GM19468 (cell line): ENCODE measurements around the gene FBXO27.
"Not testable (repeated sequence)": the region's sequence is repeated elsewhere in the genome, so short reads cannot be mapped to it uniquely, and the experiment has no call there.

Experiments
- ATAC-seq: cut with Tn5 transposase; IDR thresholded peaks from one replicate; pipeline ENCODE4 v1.9.1; 2021; ENCODE audit warnings: mild to moderate bottlenecking, moderate library complexity, moderate number of reproducible peaks; ENCODE audit not compliant: unreplicated experiment; ENCODE audit errors: extremely low read depth

FBXO27 gene

DNA sequence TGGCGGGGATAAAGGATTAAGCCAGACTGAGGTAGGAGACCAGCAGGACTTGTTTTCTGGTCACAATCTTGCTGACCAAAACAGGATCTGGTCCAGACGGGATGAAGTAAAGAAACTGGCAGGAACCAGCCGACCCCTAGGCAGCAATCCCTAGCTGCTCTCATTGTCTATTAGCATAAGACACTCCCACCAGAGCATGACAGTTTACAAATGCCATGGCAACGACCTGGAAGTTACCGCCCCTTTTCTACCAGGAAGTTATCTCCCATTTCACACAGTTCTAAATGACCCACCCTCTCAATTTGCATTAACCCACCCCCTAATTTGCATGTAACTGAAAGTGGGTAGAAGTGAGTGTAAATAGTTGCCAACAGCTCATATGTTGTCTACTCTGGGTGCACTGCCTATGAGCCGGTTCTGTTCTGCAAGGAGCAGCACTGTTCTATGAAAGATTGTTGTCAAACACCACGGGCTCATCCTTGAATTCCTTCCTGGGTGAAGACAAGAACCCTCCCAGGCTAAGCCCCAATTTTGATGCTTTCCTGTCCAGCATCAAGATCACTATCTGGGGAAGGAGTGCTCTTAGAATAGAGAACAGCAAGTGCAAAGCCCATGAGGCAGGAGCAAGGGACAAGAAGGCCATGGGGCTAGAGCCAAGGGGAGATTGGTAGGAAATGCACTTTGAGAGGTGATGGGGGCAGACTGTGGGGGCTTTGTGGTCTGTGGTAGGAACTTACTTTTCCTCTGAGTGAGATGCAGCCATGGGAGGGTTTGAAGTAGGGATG, 13.9 kb upstream of the FBXO27 start:
- no peak for ATAC-seq

DNA sequence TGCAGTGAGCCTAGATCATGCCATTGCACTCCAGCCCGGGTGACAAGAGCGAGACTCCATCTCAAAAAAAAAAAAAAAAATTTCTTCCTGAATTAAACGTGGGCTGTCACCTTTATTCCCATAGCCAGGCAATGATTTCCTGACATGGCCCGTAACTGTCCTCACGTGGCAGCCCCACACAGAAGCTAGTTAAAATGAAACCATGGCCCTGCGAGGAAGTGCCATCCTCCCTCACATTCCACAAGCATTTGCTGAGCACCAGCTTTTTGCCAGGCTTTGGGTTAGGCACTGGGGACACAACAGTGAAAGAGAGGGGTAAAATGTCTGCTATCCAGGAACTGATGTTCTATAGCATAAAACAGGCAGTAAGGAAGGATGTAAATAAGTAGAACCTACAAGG, 13.2 kb upstream of the FBXO27 start:
- no peak for ATAC-seq

DNA sequence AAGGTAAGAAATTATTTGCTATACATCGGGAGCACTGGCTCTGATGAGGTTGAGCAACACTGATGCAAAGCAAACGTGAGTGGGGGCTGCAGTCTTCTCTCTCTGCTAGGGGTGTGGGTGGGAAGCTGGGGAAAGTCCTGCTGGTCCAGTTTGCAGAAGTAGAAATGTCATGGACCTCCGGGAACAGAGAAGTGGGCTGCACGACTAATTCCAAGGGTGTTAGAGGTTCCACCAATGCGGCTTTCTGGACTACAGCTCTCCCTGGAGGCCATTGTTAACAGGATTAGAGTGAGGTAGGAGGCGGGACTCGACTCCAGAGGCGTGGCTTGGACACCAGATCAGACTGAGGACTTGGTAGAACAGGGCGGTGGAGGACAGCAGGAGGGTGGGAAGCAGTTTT, 5.7 kb upstream of the FBXO27 start:
- ATAC-seq = no peak

DNA sequence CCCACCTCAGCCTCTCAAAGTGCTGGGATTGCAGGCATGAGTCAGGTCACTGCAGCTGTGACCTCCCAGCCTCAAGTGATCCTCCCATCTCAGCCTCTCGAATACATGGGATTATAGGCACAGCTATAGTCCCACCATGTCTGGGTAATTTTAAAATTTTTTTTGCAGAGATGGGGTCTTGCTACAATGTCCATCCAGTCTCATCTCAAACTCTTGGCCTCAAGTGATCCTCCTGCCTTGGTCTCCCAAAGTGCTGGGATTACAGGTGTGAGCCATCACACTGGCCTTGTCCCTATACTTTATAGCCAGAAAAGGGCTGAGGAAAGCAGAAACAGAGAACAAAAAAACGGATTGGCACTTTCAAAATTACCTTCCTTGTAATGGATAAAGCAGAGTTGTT, 4.8 kb upstream of the FBXO27 start:
- no peak for ATAC-seq

DNA sequence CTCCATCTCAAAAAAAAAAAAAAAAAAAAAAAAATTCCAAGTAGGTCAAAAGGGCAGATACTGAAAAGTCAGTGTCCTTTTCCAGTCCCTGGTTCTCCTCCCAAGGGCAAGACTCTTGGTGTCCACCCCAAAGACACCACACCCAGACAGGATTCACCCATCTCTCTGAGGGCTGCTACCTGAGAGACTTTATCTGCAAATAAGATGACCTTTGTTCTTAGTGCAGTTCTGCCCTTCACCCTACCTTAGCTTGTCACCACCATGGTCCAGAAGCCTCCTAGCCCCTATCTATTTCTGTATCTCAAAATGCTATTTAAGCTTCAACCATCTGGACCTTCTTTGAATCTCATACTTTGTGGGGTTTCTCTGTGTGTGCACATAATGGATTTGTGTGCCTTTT, 4.2 kb upstream of the FBXO27 start:
- no peak for ATAC-seq

DNA sequence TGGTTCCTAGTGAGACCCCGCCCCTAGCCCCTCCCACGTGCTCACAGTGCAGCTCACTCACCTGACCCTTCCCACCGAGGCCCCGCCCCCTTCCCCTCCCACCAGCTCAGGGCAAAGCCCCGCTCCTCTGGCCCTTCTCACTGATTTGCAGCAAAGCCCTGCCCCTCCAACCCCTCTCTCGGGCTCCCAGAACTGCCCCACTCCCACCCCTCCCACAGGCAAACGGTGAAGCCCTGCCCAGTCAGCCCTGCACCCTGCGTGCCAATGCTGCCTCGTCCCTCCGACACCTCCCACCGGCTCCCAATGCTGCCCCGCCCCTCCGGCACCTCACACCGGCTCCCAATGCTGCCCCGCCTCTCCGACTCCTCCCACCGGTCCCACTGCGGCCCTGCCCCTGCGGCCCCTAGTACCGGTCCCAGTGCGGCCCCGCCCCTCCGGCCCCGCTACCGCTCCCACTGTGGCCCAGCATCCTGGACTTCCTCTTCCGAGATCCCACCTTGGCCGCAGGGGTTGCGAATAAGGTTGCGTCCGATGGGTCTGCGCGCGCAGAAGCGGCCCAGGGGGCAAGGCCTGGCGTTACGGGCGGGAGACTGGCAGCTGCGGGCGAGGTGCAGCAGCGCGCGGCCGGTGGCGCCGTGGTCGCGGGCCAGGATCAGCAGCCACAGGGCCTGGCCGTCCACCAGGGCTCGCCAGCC, 834 bp downstream of the FBXO27 start:
- no peak for ATAC-seq

DNA sequence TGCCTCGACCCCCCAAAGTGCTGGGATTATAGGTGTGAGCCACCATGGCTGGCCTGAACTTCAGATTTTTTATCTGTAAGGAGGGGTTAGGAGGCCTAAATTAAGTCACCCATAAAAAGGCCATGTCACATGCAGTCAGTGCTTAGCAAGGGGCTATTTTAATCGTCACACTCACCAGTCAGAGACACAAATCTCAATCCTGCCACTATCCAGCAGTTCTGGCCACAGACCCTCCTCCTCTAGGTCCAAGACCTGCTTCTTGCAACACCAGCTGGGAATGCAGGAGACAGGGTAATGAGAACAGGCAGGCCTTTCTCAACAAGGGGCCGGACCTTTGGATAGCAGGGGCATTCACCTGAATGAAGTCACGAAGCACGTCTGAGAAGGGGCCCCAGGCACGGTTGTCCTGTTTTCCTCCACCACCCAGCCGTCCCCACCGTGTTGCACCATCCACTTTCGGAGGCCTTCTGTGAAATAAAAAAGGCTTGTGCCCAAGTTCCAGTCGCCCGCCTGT, 1.4 kb downstream of the FBXO27 start:
- no peak for ATAC-seq

DNA sequence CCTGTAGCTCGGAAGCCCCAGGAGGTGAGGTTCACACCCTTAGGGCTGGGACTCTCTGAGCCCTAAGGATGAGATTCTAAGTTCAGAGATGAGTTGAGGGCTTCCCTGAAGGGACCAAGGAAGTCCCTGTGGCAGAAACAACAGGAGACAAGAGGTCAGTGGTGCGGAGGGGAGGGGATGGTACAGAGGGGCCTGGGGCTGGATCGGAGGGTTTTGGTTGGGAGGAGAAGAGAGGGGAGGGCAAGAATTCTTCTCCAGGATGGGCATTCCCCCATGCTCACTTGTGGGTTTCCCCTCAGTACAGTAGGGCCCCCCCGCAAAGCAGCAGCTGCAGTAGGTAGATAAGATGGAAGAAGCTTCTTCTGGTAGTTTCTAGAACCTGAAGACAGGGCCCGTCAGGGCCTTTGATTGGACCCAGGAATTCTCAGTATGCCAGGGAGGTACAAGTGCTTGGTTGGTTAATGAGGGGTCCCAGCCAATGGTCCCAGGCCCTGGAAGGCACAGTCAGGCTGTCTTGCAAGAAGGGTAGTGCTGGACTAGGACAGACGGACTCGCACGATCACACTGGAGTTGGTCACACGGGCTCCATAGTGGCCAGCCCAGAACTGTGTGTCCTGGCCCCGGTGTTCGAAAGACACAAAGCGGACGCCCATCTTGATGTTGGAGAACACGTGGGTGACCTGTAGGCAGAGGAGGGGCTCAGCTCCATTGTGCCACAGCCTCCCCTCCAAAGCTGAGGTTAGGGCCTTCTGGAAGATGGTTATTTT, 7.3 kb downstream of the FBXO27 start:
- no peak for ATAC-seq

DNA sequence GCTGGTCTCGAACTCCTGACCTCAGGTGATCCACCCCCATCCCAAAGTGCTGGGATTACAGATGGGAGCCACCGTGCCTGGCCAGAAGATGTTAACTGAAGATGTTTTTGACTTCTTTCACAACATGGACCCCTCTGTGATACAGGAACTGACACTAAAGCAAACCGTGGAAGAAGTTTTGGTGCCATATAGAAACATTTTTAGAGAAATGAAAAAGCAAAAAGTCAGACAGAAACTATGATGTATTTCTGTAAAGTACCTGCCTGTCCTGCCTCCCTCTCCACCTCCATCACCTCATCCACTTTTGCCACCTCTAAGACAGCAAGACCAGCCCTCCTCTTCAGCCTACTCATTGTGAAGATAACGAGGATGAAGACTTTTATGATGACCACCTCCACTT, 11.3 kb downstream of the FBXO27 start:
- ATAC-seq = no peak

DNA sequence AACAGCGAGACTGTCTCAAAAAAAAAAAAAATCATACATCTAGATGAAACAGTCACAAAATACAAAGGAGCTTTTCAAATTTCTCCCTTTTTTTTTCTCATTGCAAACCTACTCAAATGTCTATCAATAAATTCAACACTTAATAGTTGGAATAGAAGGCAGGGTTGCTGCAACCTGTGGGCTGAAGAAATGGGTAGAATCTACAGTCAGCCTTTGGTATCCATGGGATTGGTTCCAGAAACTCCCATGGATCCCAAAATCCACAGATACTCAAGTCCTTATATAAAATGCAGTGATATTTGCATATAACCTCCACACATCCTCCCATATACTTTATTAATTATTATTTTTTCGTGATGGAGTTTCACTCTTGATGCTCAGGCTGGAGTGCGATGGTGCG, 14.7 kb downstream of the FBXO27 start:
- ATAC-seq = no peak

DNA sequence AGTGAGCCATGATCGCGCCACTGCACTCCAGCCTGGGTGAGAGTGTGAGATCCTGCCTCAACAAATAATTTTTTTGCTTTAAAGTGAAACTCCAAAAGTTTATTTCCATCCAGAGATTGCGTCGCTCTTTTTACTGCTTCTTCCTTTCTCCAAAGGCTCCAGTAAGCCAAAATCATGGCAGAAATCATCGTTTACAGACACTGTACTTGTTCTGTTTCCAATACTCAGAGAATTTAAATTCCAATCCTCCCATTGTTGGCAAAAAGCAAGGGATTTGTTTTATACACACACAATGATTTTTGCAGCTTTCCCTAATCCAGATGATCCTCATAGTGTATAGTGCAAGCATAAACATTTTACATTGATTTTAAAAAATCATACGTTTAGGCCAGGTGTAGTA, 15.3 kb downstream of the FBXO27 start:
- no peak for ATAC-seq

DNA sequence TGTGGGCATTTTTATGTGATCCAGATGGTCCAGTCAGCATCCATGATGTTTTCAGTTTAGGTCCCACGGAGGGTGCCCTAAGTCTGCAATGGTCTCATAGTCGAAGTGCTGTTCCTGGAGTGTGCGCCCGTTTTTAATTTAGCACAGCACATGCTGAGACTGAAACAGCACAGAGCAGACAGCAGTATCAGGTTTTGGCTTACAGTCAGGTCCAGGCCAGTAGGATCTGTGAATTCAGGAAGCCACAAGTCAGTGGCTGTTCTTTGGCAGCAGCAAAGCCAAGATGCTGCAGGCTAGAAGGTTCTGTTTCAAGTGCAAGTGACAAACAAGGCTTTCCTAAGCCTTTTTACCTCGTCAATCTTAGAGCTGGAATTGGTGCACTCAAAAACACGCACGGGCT, 18.3 kb downstream of the FBXO27 start:
- no peak for ATAC-seq

DNA sequence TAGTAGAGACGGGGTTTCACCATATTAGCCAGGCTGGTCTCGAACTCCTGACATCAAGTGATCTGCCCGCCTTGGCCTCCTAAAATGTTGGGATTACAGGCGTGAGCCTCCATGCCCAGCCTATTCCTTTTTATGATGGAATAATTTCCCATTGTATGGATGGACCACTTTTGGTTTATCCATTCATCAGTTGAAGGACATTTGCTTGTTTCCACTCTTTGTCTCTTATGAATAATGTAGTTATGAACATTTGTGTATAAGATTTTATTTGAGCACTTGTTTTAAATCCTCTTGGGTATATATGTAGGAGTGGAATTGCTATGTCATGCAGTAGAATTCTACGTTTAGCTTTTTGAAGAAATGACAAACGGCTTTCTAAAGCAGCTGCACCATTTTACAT, 23.3 kb downstream of the FBXO27 start:
- ATAC-seq = no peak

DNA sequence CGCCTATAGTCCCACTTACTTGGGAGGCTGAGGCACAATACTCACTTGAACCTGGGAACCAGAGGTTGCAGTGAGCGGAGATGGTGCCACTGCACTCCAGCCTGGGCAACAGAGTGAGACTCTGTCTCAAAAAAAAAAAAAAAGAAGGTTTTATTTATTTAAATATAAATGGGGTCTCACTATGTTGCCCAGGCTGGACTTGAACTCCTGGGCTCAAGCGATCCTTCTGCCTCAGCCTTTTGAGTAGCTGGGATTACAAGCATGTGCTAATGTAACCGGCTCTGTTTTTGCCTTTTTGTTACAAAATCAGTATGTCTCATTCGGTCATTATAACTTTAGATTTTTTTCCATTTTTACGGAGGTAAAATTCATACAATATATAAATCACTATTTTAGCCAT, 24.2 kb downstream of the FBXO27 start:
- ATAC-seq = no peak

DNA sequence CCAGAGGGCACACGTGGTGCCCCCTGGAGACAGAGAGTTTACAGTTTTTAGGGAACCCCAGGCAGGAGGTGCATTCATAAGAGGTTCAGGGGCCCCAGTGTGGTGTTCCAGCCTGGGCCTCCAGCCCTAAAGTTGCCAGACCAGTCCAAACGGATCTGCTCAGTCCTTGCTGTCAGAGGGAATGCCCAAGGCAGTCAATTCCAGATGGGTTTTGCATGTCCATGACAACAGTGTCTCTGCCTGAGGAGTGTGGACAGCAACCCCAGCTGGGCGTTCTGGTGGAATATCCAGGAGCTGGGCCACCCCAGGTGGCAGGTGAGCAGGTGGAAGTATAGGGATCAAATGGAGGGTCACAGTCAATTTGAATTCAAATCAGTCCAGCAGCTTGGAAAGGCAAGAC, 25.3 kb downstream of the FBXO27 start:
- no peak for ATAC-seq

DNA sequence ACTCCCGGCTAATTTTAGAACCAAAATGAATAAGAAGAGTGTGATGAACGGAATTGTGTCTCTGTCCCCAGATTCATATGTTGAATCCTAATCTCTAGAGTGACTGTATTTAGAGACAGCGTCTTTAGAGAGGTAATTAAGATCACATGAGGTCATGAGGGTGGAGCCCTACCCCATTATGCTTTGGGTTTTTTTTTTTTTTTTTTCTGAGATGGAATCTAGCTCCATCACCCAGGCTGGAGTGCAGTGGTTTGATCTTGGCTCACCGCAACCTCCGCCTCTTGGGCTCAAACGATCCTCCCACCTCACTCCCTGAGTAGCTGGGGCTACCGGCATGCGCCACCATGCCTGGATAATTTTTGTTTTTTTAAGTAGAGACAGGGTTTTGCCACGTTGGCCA, 27.9 kb downstream of the FBXO27 start:
- ATAC-seq = no peak

DNA sequence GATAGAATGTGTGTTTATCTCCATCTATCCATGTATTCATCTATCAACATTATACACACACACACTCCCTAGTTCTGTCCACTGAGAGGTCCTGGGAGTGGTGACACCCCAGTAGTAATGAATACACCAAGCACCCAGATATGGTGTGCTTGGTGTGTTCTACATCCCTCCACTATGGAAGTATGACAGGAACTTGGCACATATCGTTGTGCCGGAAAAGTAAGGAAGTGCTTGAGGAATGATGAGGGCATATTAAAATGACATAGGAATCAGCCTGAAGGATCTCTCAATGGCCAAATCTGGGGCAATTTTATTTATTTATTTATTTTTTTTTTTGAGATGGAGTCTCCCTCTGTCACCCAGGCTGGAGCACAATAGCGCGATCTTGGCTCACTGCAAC, 28.6 kb downstream of the FBXO27 start:
- no peak for ATAC-seq

DNA sequence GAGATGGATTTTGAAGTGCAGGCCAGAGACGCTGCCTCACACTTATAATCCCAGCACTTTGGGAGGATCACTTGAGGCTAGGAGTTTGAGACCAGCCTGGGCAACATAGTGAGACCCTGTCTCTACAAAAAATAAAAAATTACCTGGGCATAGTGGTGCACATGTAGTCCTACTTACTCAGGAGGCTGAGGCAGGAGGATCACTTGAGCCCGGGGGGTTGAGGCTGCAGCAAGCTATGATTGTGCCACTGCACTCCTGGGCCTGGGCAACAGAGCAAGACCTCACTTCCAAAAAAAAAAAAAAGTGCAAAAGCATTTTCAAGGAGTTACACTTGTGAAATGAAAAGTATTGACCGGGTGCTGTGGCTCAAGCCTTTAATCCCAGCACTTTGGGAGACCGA, 29.2 kb downstream of the FBXO27 start:
- no peak for ATAC-seq

DNA sequence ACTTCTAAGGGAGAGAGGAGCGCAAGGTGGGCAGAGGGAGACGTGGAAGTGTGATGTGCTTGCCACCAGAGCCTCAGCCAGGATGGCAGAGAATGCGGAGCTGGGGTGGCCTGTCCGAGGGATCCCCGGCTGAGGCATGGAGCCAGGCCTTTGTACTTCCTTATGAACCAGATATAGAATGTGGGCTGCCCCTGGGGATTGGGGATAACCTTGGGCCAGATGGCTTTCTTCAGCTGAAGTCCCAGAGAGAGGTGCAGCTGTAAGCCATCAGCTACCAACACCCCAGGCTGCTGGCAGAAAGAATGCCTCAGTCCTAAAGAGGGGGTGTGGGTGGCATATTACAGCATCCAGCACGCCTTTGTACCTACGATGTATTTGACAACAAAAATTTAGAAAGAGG, 31.3 kb downstream of the FBXO27 start:
- no peak for ATAC-seq

DNA sequence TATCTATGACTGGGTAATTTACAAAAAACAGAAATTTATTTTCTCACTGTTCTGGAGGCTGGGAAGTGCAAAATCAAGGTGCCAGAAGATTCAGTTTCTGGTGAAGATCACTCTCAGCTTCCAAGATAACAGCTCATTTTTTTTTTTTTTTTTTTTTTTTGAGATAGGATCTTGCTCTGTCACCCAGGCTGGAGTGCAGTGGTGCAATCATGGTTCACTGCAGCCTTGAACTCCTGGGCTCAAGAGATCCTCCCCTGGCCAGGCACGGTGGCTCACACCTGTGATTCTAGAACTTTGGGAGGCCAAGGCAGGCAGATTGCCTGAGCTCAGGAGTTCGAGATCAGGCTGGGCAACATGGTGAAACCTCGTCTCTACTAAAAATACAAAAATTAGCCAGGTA, 34.8 kb downstream of the FBXO27 start:
- not testable (repeated sequence) for ATAC-seq

DNA sequence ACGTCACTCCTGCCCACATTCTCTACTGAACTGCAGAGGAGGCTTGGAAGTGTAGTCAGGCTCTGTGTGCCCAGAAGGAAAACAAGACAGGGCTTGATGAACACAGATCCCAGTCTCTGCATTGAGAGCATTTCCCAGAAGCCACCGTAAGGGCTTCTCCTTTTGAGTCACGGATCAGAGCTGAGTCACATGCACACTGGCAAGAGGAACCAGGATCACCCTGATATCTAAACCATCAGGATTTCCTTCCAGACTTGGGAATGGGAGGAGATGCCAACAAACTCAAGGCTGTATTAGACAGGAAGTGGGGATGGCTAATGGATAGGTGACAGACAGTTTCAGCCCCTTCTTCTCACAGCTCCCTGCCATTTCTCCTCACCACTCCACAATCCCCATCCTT, 39.1 kb downstream of the FBXO27 start:
- no peak for ATAC-seq
